HG02981 (cell line): ENCODE results near the gene ELMO1.

Experiments used
- ATAC-seq: cut with Tn5 transposase; IDR thresholded peaks from one replicate; pipeline ENCODE4 v1.9.1; 2021; ENCODE audit warnings: mild to moderate bottlenecking, moderate library complexity; ENCODE audit not compliant: unreplicated experiment

The ELMO1 gene

GRCh38 chr7:37035631-37036030, 413.0 kb downstream of the ELMO1 start:
- ATAC-seq, result no peak

GRCh38 chr7:37033141-37033540, 415.5 kb downstream of the ELMO1 start:
- ATAC-seq, result no peak

DNA sequence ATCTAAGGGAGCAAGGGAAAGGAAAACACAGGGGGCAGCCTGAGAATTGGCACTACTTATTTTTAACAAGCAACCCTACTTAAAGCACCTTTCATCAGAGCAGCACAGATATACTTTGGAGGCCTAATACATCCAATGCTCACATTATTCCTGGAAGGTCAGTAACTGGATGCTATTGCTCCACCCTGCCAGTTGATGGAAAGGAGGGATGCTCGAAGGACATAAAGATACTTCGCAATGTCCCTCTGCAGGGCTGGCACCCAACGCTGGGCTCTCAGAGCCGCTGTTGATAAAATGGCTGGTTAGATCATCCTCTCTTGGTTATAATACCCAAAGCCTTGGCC, 416.4 kb downstream of the ELMO1 start:
- ATAC-seq, result no peak

- no peak for ATAC-seq
Observed at GRCh38 chr7:37031571-37032257, 416.9 kb downstream of the ELMO1 start.

- no peak for ATAC-seq
Observed at GRCh38 chr7:37028909-37029440, 419.7 kb downstream of the ELMO1 start.

- no peak for ATAC-seq
Observed at GRCh38 chr7:37027557-37028341, 420.9 kb downstream of the ELMO1 start.

DNA sequence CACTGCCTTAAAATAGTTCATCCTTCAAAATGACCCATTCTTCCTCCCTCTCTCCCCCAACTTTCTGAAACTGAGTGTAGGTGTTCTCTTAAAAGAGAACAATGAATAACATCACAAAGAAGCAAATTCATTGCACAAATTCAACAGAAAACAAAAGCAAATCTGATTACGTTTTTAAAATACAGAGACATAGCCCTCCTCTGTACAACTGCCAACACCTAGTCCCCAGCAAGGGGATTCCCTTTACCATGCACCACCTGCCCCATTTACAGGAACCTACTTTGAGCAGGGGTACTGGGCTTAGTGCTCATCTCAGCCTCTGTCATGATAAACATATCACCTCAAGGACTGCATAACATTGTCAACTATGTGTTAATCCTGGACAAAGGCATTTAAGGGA, 421.6 kb downstream of the ELMO1 start:
- no peak for ATAC-seq

DNA sequence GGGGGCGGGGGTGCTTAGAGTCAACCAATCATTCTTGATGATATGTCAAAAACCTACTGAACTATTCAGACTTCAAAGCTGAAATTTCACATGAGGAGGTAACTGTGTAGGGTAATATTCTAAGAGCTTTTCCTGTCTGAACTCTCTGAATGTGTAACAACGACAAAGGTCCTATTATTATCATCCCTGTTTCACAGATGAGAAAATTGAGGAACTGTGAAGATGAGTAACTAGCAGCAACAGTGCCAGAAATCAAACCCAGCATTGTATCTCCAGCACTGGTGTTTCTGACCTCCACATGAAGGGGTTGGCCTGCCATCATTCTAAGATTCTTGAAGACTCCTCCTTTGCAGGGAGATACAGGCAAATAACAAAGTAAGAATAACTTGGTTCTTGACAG, 429.7 kb downstream of the ELMO1 start:
- no peak for ATAC-seq

- no peak for ATAC-seq
Observed at GRCh38 chr7:37016064-37016878, 432.4 kb downstream of the ELMO1 start.

DNA sequence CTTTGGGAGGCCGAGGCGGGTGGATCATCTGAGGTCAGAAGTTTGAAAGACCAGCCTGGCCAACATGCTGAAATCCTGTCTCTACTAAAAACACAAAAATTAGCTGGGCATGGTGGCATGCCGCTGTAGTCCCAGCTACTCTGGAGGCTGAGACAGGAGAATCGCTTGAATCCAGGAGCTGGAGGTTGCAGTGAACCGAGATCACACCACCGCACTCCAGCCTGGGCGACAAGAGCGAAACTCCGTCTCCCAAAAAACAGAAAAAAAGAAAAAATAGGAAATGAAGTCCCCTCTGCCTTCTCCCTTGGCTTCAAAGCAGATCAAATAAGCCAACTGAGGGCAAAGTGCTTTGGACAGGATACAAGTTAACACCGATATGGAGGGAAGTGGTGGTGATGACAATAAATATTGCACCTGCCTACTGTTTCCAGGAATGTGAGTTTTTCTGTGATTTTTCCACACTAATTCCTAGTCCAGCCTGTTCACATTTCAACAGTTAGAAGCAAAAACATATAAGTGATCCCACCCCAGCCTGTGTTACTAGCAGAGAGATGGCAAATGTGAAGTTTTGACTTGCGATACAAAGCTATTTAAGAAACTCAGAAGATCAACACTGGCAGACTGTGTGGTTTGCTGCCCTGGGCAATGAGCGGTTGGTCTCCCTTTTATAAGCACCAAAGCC, 433.2 kb downstream of the ELMO1 start:
- no peak for ATAC-seq

GRCh38 chr7:37013771-37014170, 434.9 kb downstream of the ELMO1 start:
- ATAC-seq, result no peak

DNA sequence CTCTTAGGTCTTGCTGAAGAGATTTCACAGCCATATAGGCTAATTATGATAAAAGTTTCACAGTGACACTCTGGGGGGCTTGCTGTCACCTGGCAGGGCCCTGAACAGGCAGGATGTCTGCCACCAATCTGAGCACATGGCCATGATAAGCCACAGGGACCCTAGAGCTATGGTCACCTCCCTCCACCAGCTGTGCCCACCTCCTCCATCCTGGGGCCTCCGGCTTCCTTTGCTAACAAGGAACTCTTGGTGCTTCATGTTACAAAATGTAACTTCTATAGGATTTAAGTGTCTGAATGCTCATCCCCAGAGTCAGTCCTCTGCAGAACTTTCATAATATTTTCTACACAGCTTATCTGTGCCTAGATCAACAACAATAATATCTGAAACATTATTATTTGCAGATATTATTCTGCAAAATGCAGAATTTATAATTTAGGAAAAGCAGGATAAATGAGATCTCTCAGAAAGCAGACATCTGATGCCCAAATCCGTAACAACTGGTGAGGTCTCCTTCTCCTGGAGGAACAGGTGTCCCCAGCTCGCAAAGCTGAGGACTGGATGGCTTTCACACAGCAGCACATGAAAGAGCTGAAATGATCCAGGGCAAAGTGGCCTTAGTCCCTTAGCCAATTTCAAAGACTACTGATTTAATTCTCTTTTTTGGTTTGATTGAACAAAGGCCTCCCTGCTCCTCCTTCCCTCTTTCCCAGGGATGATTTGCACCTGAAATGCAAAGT, 437.3 kb downstream of the ELMO1 start:
- no peak for ATAC-seq

- ATAC-seq, result no peak
Observed at GRCh38 chr7:37009125-37009675, 439.5 kb downstream of the ELMO1 start.

DNA sequence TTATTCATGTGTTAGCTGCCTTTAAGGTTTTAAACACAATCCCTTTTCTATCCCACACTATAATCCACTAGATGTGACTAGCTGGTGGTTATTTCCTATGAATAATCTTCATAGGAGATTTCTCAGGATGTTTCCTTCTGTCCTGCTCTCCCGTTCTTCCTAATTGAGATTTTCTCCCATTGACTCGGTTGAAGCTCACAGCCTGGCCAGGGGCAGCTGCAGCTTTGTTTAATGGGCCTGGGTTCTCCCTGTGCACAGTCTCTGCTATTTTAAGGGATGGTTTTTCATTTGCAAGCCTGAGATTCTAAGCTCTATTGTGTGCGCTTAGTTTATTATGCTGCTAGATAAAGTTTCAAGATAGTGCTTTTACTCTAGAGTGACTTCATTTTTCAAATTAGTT, 441.0 kb downstream of the ELMO1 start:
- ATAC-seq, result no peak

DNA sequence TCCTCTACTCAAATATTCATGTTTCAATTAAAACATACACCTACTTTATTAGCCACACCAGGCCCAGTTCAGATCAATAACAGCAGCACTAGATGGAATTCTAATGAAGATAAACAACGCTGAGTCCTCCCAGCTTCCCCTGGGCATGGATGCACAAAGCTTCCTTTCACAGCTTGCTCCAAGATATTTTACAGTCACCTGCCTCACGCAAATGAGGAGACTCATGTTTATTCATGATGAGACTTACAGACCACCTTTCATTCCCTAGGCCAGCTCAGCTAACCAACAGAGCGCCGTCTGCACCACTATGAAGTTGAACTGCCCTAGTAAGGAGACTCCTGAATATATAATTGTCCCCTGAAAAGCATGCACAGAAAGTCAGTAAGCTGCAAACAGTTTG, 441.4 kb downstream of the ELMO1 start:
- no peak for ATAC-seq

GRCh38 chr7:37006764-37007163, 441.9 kb downstream of the ELMO1 start:
- no peak for ATAC-seq

GRCh38 chr7:37000511-37000910, 448.2 kb downstream of the ELMO1 start:
- no peak for ATAC-seq

- ATAC-seq, result no peak
Observed at GRCh38 chr7:36999626-37000485, 448.8 kb downstream of the ELMO1 start.

DNA sequence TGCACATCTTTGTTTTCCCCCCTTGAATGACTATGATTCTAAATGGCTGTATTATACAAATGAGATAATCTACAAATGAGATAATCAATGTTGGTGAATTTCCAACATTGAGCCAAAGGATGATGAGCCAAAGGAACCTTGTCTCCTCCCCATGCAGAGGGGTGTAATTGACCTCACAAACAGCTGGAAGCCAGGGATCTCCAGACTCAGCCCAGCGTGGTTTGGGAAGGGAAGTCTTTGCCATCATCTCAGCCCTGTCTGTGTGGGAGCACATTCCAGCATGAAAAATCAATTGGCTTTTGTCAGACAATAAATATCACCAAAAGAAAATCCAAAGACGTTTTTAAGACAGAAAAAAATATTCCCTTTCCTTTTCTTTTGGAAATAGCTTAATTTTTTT, 452.9 kb downstream of the ELMO1 start:
- ATAC-seq, result no peak
